Effector memory CD8-positive, alpha-beta T cell (primary cell): ENCODE data around the gene ASIC3.
A peak's percentile ranks its signal among the peaks of the same experiment; 100 is the strongest.

Source experiments
- ATAC-seq: fragments of 150-1000 bp; cut with Tn5 transposase; replicated peaks from 2 replicates; pipeline ENCODE4 v1.10.0; 2021; ENCODE audit warnings: mild to moderate bottlenecking, moderate library complexity
- DNase-seq, 3 experiments: peaks; one replicate each; pipeline ENCODE4 v3.0.0; 2021
- H3K27ac Mint-ChIP-seq, 2 donors: one replicate each; pipeline ENCODE4 v1.8.0; 2022; ENCODE audit warnings: mild to moderate bottlenecking in 2 of 2, mixed read lengths in 2 of 2, moderate library complexity in 2 of 2
- H3K27me3 Mint-ChIP-seq, 2 donors: one replicate each; pipeline ENCODE4 v1.8.0; 2022; ENCODE audit warnings: mixed read lengths in 2 of 2
- H3K36me3 Mint-ChIP-seq: one replicate; pipeline ENCODE4 v1.8.0; 2022; ENCODE audit warnings: mild to moderate bottlenecking, moderate library complexity, mixed read lengths; ENCODE audit not compliant: insufficient read depth
- H3K4me1 Mint-ChIP-seq, 2 donors: one replicate each; pipeline ENCODE4 v1.8.0; 2022; ENCODE audit warnings: low read depth in 2 of 2, mixed read lengths in 2 of 2
- H3K4me3 Mint-ChIP-seq, 2 donors: one replicate each; pipeline ENCODE4 v1.8.0; 2022; ENCODE audit warnings: mild to moderate bottlenecking in 2 of 2, mixed read lengths in 2 of 2, moderate library complexity in 2 of 2
- H3K9me3 Mint-ChIP-seq, 2 donors: one replicate each; pipeline ENCODE4 v1.8.0; 2022; ENCODE audit warnings: mixed read lengths in 2 of 2

The ASIC3 gene

GRCh38 chr7:151068069-151068773, 19.9 kb downstream of the ASIC3 start:
- Mint-ChIP-seq H3K4me3 (no peak overlapping the region), H3K36me3 (peaks cover 39% of the 10 kb centered on the region), H3K27me3 (no peaks in the 10 kb centered on the region), H3K27ac (no peak overlapping the region), H3K4me1 (peaks cover 0 to 5% of the 10 kb centered on the region in 2 donors), H3K9me3 (no peaks in the 10 kb centered on the region)
- ATAC-seq (no peak), DNase-seq (no peak)

GRCh38 chr7:151069841-151070573, 21.7 kb downstream of the ASIC3 start:
- ATAC-seq (no peak), DNase-seq (no peak)
- Mint-ChIP-seq H3K4me1 (peaks cover 0 to 5% of the 10 kb centered on the region in 2 donors), H3K36me3 (peaks cover 50% of the 10 kb centered on the region), H3K4me3 (no peak overlapping the region), H3K27me3 (no peaks in the 10 kb centered on the region), H3K27ac (no peak overlapping the region), H3K9me3 (no peaks in the 10 kb centered on the region)

GRCh38 chr7:151070574-151070960, 22.2 kb downstream of the ASIC3 start:
- no peak for ATAC-seq
- H3K27me3 Mint-ChIP-seq: no peaks in the 10 kb centered on the region
- H3K4me3 Mint-ChIP-seq: no peak overlapping the region
- H3K27ac Mint-ChIP-seq: no peak overlapping the region
- H3K36me3 Mint-ChIP-seq: peaks cover 52% of the 10 kb centered on the region
- DNase-seq: no peak
- peaks cover 0 to 5% of the 10 kb centered on the region in 2 donors for H3K4me1 Mint-ChIP-seq
- no peaks in the 10 kb centered on the region for H3K9me3 Mint-ChIP-seq

- Mint-ChIP-seq H3K27ac (no peak overlapping the region), H3K4me1 (peaks cover 0 to 5% of the 10 kb centered on the region in 2 donors), H3K4me3 (no peak overlapping the region), H3K9me3 (no peaks in the 10 kb centered on the region), H3K36me3 (peaks cover 52% of the 10 kb centered on the region), H3K27me3 (no peaks in the 10 kb centered on the region)
- no peak for ATAC-seq
- DNase-seq: no peak
Observed at GRCh38 chr7:151071032-151071866, 22.9 kb downstream of the ASIC3 start.

- Mint-ChIP-seq H3K4me1 (peaks cover 7% of the 10 kb centered on the region in 2 donors), H3K36me3 (peaks cover 34% of the 10 kb centered on the region), H3K4me3 (no peak overlapping the region), H3K27me3 (no peaks in the 10 kb centered on the region), H3K9me3 (no peaks in the 10 kb centered on the region), H3K27ac (no peak overlapping the region)
- ATAC-seq: no peak
- no peak for DNase-seq
Observed at GRCh38 chr7:151073990-151074389, 25.7 kb downstream of the ASIC3 start.

- Mint-ChIP-seq H3K27ac (no peak overlapping the region), H3K36me3 (peaks cover 29% of the 10 kb centered on the region), H3K27me3 (no peaks in the 10 kb centered on the region), H3K4me3 (no peak overlapping the region), H3K4me1 (peaks cover 11 to 13% of the 10 kb centered on the region in 2 donors), H3K9me3 (no peaks in the 10 kb centered on the region)
- ATAC-seq (no peak), DNase-seq (no peak)
Observed at GRCh38 chr7:151074817-151075661, 26.7 kb downstream of the ASIC3 start.

GRCh38 chr7:151075662-151075971, 27.3 kb downstream of the ASIC3 start:
- no peaks in the 10 kb centered on the region for H3K27me3 Mint-ChIP-seq
- DNase-seq: no peak
- no peak for ATAC-seq
- no peak overlapping the region for H3K27ac Mint-ChIP-seq
- H3K9me3 Mint-ChIP-seq: no peaks in the 10 kb centered on the region
- H3K36me3 Mint-ChIP-seq: peaks cover 29% of the 10 kb centered on the region
- no peak overlapping the region for H3K4me3 Mint-ChIP-seq
- peaks cover 11 to 14% of the 10 kb centered on the region in 2 donors for H3K4me1 Mint-ChIP-seq

- Mint-ChIP-seq H3K4me3 (no peak overlapping the region), H3K36me3 (peaks cover 29% of the 10 kb centered on the region), H3K27ac (no peak overlapping the region), H3K9me3 (no peaks in the 10 kb centered on the region), H3K4me1 (peaks cover 11 to 14% of the 10 kb centered on the region in 2 donors), H3K27me3 (no peaks in the 10 kb centered on the region)
- ATAC-seq: no peak
- no peak for DNase-seq
Observed at GRCh38 chr7:151075978-151076426, 27.7 kb downstream of the ASIC3 start.

- Mint-ChIP-seq H3K27me3 (no peaks in the 10 kb centered on the region), H3K4me1 (peaks cover 11 to 14% of the 10 kb centered on the region in 2 donors), H3K9me3 (no peaks in the 10 kb centered on the region), H3K36me3 (peaks cover 29% of the 10 kb centered on the region), H3K27ac (no peak overlapping the region), H3K4me3 (no peak overlapping the region)
- no peak for ATAC-seq
- no peak for DNase-seq
Observed at GRCh38 chr7:151076863-151077704, 28.8 kb downstream of the ASIC3 start.

- Mint-ChIP-seq H3K27me3 (no peaks in the 10 kb centered on the region), H3K4me1 (peaks cover 14 to 17% of the 10 kb centered on the region in 2 donors), H3K27ac (peak overlapping the region in 1 of 2 donors; percentile 80), H3K36me3 (peaks cover 25% of the 10 kb centered on the region), H3K4me3 (peak overlapping the region; percentile 39 to 41), H3K9me3 (no peaks in the 10 kb centered on the region)
- DNase-seq: no peak
- ATAC-seq: no peak
Observed at GRCh38 chr7:151077705-151078232, 29.4 kb downstream of the ASIC3 start.

- no peaks in the 10 kb centered on the region for H3K27me3 Mint-ChIP-seq
- H3K36me3 Mint-ChIP-seq: peaks cover 26% of the 10 kb centered on the region
- H3K4me1 Mint-ChIP-seq: peaks cover 17 to 20% of the 10 kb centered on the region in 2 donors
- peak overlapping the region; percentile 73 to 79 for H3K4me3 Mint-ChIP-seq
- DNase-seq (no peak), ATAC-seq (no peak)
- no peaks in the 10 kb centered on the region for H3K9me3 Mint-ChIP-seq
- peak overlapping the region; percentile 80 to 84 for H3K27ac Mint-ChIP-seq
Observed at GRCh38 chr7:151078233-151079040, 30.1 kb downstream of the ASIC3 start.
